H1 (cell line): Measurements from ENCODE around the gene CACNB2. TPM values are rescaled to one million over a fixed set of nuclear protein-coding genes. Genes with fewer than 3 reads are reported as not detected.

Source experiments
- EZH2 ChIP-seq: fragments of 200-600 bp; sonication (generic); IDR thresholded peaks from 2 replicates; pipeline ENCODE4 v1.7.1; 2012; ENCODE audit warnings: low read depth, mild to moderate bottlenecking, moderate library complexity, low read length, inconsistent platforms; ENCODE audit not compliant: severe bottlenecking
- GTF2F1 ChIP-seq: IDR thresholded peaks from 2 replicates; pipeline ENCODE4 v1.6.1; 2012; ENCODE audit warnings: low read depth, low read length, improper control_type of control experiment, borderline replicate concordance
- PHF8 ChIP-seq: fragments of 200-600 bp; sonication (generic); conservative IDR thresholded peaks from 2 replicates; pipeline ENCODE4 v1.7.1; 2012; ENCODE audit warnings: low read depth, mild to moderate bottlenecking, inconsistent platforms, low read length, moderate library complexity
- RAD21 ChIP-seq, 2 experiments: IDR thresholded peaks in 1 of 2; conservative IDR thresholded peaks in 1 of 2; 2 replicates each; pipeline ENCODE4 v1.6.1; 2011; ENCODE audit warnings: low read depth in 2 of 2, low read length in 2 of 2, improper control_type of control experiment in 1 of 2, inconsistent platforms in 1 of 2, mild to moderate bottlenecking in 1 of 2, moderate library complexity in 1 of 2
- SP2 ChIP-seq: IDR thresholded peaks from 2 replicates; pipeline ENCODE4 v1.6.1; 2012; ENCODE audit warnings: mild to moderate bottlenecking, low read length, inconsistent platforms
- TAF7 ChIP-seq: optimal IDR thresholded peaks from 2 replicates; pipeline ENCODE3; 2011; ENCODE audit warnings: low read depth, mild to moderate bottlenecking, inconsistent platforms, low read length, moderate library complexity, borderline replicate concordance
- polyA plus RNA-seq, 7 experiments: library from polyadenylated mRNA; depleted of rRNA in 3 of 7; stranded (reverse) in 5 of 7; unstranded in 2 of 7; fragments of >200 nt in 5 of 7; fragments of 200-250 nt in 2 of 7; gene quantifications; 1 replicate in 5 of 7; 2 replicates in 1 of 7; 4 replicates in 1 of 7; pipeline versions ENCODE4 v1.2.1 to v1.2.3, GENCODE V29; 2011 to 2013; ENCODE audit warnings: missing spikeins in 2 of 7, mixed read lengths in 2 of 7
- total RNA-seq: library from RNA; stranded (reverse); fragmentation: NEBNext Ultra II Directional; extraction: Animal tissue kit (Norgen Biotek cat#: 25700); gene quantifications from 2 replicates; pipeline ENCODE4 v1.2.1, GENCODE V29; 2021

Gene CACNB2
- total and polyA plus RNA-seq, 2 of the 8 experiments (the other 6 are each of a cell fraction or from before 2014, with no cell fraction given), result 2.4 to 3.2 TPM

DNA sequence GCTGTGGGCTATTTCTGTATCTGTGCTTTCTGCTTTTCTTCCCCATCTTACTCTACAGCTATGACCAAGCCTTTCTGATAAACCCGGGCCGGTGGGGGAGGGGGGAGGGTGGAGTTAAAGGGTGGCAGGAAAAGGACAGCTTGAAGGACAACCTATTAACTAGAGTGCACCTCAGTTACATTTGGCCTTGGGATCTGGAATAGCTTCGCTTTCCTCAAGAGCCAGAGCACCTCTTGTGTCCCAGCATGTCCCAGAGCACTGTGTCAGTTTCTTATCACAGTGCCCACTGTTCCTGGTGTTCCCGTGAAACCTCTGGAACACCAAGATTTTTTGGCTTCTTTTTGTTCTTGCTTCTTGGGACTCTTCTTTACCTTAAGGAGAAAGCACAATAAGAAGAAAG lies 350.5 kb downstream of the CACNB2 start (continued):
- TF ChIP-seq EZH2, result no peak
- no peak for TF ChIP-seq PHF8
- TF ChIP-seq SP2, result no peak
- no peak for TF ChIP-seq TAF7
- no peak for TF ChIP-seq GTF2F1
- TF ChIP-seq RAD21 (IDR thresholded peaks at IDR 0.05 in 1 of 2, conservative IDR thresholded peaks at IDR 0.05 in 1 of 2; ENCODE audit: low read depth in 2 of 2, low read length in 2 of 2), result no peak
